Astrocyte of the cerebellum (primary cell): Measurements from ENCODE around the gene ADGRG2.

Source experiments
- DNase-seq: peaks from one replicate; pipeline ENCODE4 v3.0.0-alpha.2; 2011; ENCODE audit warnings: low read depth
- H3K4me3 ChIP-seq: 2 replicates; pipeline ENCODE4 v1.5.1; 2011; ENCODE audit warnings: mild to moderate bottlenecking, low read depth, low read length, moderate library complexity
- in situ Hi-C: cut with HindIII; loops from 2 replicates; pipeline ENCODE4 v1.10.0; 2017; ENCODE audit warnings: low sequenced_read_pairs
- TF ChIP-seq, protein P1 (sequence below): IDR thresholded peaks from 2 replicates; pipeline ENCODE4 v1.5.1; 2012; ENCODE audit warnings: low read length, low read depth, moderate library complexity, mild to moderate bottlenecking; ENCODE audit errors: missing control alignments

The ADGRG2 gene

GRCh38 chrX:18971506-18971905 is 150.8 kb downstream of the ADGRG2 start:
- TF ChIP-seq, protein P1, sequence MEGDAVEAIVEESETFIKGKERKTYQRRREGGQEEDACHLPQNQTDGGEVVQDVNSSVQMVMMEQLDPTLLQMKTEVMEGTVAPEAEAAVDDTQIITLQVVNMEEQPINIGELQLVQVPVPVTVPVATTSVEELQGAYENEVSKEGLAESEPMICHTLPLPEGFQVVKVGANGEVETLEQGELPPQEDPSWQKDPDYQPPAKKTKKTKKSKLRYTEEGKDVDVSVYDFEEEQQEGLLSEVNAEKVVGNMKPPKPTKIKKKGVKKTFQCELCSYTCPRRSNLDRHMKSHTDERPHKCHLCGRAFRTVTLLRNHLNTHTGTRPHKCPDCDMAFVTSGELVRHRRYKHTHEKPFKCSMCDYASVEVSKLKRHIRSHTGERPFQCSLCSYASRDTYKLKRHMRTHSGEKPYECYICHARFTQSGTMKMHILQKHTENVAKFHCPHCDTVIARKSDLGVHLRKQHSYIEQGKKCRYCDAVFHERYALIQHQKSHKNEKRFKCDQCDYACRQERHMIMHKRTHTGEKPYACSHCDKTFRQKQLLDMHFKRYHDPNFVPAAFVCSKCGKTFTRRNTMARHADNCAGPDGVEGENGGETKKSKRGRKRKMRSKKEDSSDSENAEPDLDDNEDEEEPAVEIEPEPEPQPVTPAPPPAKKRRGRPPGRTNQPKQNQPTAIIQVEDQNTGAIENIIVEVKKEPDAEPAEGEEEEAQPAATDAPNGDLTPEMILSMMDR: no peak
- in situ Hi-C loops: no loop called here
- H3K4me3 ChIP-seq: no peak overlapping the region
- no peak for DNase-seq

GRCh38 chrX:18970465-18970864 is 151.8 kb downstream of the ADGRG2 start:
- H3K4me3 ChIP-seq: no peak overlapping the region
- in situ Hi-C loops: no loop called here
- TF ChIP-seq, protein P1: no peak
- no peak for DNase-seq

GRCh38 chrX:18966624-18967023 is 155.6 kb downstream of the ADGRG2 start:
- no peak for DNase-seq
- H3K4me3 ChIP-seq: no peak overlapping the region
- in situ Hi-C loops: no loop called here
- TF ChIP-seq, protein P1: no peak

DNA sequence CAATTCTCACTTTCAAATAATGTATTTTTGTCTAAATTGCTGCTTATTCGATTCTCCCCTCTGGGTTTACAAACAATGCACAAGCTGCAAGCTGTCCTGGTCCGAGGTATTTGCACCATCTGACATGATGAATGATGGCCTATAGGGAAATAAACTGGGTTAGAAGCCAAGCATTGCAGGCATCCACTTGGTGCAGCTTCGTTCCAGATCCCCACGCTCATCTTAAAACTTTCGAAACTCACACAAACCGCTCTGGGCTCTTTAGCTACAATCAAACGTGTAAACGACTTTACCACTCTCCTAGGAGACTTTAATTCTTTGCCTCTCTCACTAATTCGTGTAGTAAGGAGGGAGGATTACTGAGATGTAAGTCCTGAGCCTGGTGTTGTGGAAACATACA is 157.4 kb downstream of the ADGRG2 start:
- no peak overlapping the region for H3K4me3 ChIP-seq
- in situ Hi-C loops: no loop called here
- DNase-seq: no peak
- TF ChIP-seq, protein P1: no peak

DNA sequence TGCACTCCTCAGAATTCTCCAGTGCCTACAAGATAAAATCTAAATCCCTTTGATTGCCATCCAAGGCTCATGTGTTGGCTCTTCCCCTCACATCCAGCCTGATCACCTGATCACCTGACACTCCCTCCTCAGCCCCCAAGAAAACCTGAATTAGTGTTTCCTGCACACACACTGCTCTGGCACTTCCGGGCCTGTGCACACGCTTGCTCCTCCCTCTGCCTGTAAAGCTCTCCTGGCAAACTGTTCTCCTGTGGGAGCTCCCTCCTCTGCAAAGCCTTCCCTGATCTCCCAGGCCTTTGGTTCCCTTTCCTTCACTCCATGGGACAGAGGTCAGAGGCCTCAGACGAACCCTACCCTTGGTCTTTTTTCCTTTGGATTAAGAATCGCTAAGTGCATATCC is 158.2 kb downstream of the ADGRG2 start:
- TF ChIP-seq, protein P1: no peak
- in situ Hi-C loops: no loop called here
- H3K4me3 ChIP-seq: no peak overlapping the region
- DNase-seq: no peak

DNA sequence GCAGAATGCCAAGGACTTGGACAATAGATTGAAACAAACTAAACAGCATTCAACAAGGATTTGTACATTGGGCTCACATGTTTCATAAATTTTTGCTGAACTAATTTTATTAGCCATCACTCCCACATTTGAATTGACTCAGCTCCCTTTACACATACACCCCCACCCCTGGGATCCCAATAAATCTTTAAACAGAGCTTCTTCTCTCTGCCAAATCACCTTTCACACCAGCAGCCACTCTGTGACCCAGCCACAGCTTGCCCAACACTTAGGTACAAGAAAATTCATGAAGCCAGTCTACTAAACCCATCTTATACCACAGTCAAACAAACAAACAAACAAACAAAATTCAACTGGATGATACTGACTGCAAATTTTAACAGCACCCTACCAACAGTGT is 159.9 kb downstream of the ADGRG2 start:
- DNase-seq: no peak
- H3K4me3 ChIP-seq: no peak overlapping the region
- TF ChIP-seq, protein P1: no peak
- in situ Hi-C loops: no loop called here

GRCh38 chrX:18961686-18962085 is 160.6 kb downstream of the ADGRG2 start:
- no peak for DNase-seq
- TF ChIP-seq, protein P1: no peak
- H3K4me3 ChIP-seq: no peak overlapping the region
- in situ Hi-C loops: no loop called here
